Upper lobe of left lung (tissue), 4 donors: ENCODE measurements around the gene GSTO2.

ENCODE experiments used
- CTCF ChIP-seq, 6 experiments: fragments of 450-650 bp in 4 of 6; fragments of 200-600 bp in 2 of 6; sonication (generic) in 2 of 6; IDR thresholded peaks; one replicate each; pipeline ENCODE4 v1.5.1; 2016 to 2019; ENCODE audit warnings: antibody characterized with exemption in 6 of 6
- POLR2AphosphoS5 ChIP-seq, 2 donors: sonication (generic); formaldehyde crosslinking; IDR thresholded peaks; one replicate each; pipeline ENCODE4 v1.5.1; 2017; ENCODE audit warnings: antibody characterized with exemption in 2 of 2

DNA sequence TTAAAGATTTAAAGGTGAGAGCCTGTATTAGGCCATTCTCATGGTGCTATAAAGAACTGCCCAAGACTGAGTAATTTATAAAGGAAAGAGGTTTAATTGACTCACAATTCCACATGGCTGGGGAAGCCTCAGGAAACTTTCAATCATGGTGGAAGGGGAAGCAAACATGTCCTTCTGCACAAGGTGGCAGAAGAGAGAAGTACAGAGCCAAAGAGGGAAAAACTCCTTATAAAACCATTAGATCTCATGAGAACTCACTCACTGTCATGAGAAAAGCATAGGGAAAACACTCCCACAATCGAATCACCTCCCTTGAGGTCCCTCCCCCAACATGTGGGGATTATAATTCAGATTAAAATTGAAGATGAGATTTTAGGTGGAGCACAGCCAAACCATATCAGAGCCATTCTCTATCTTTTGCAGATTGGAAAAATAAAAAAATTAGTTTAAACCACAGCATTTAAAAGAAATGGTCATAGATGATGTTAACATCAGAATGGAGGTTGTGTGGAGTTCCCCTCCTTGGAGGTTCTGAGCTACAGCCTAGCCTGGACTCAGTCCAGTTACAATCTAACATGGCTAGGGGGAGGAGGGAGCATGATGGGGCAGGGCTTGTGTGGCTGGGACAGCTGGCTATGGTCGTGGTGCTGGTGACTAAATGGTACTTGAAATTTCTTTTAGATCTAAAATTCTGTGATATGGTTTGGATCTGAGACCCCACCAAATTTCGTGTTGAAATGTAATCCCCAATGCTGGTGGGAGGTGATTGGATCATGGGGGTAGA, 33.1 kb downstream of the GSTO2 start:
- no peak for TF ChIP-seq CTCF (IDR thresholded peaks at IDR 0.05)
- TF ChIP-seq POLR2AphosphoS5 (IDR thresholded peaks at IDR 0.05) = no peak
